HCT116 (cell line): Measurements from ENCODE around the gene C7orf33. TPM values are rescaled to one million over a fixed set of nuclear protein-coding genes. Genes with fewer than 3 reads are reported as not detected.

Experiments used
- ATAC-seq: fragments of 200-7000 bp; cut with Tn5 transposase; 2 replicates; pipeline ENCODE4 v1.9.1; 2020; ENCODE audit warnings: mild to moderate bottlenecking, moderate library complexity
- BruUV-seq: library from RNA; stranded (reverse); fragments of 400-500 nt; replicated peaks from 2 replicates; lab custom pipeline; 2021; lab: Mats Ljungman, UMichigan
- CTCF ChIA-PET: fragments of 300-600 bp; sonication (Branson Sonifier 250); formaldehyde crosslinking; loops from one replicate; lab custom pipeline; 2021; ENCODE audit warnings: antibody characterized with exemption; lab: Charles Lee
- POLR2A ChIA-PET: fragments of 300-600, 350-600 bp; sonication (Branson Sonifier 250); formaldehyde crosslinking; loops from one replicate; lab custom pipeline; 2021; ENCODE audit warnings: antibody characterized with exemption; lab: Charles Lee
- RAD21 ChIA-PET, 2 experiments: fragments of 300-600 bp; sonication (Branson Sonifier 250); formaldehyde crosslinking; loops; one replicate each; lab custom pipeline; 2023; ENCODE audit warnings: low total read pairs in 2 of 2; ENCODE audit not compliant: uncharacterized antibody in 2 of 2, unreplicated experiment in 2 of 2, low non-redundant PET in 1 of 2; lab: Charles Lee
- DNase-seq: peaks from one replicate; pipeline ENCODE4 v3.0.0-alpha.2; 2010; ENCODE audit warnings: low read depth, low spot score
- H2AFZ ChIP-seq: fragments of 200-600 bp; shearing (Covaris generic), sonication (generic); 2 replicates; pipeline ENCODE4 v1.6.1; 2017; ENCODE audit warnings: low read depth, mixed run types, mixed read lengths, antibody characterized with exemption, low read length; ENCODE audit not compliant: poor library complexity, severe bottlenecking
- H3K27ac ChIP-seq: 2 replicates; pipeline ENCODE4 v1.5.1; 2012; ENCODE audit warnings: low read depth, low read length
- H3K27me3 ChIP-seq: fragments of 200-600 bp; sonication (generic); 2 replicates; pipeline ENCODE4 v1.6.1; 2016; ENCODE audit warnings: mixed run types, low read length, mixed read lengths; ENCODE audit not compliant: insufficient read depth
- H3K36me3 ChIP-seq, 2 experiments: fragments of 200-500 bp in 1 of 2; fragments of 200-600 bp in 1 of 2; sonication (Bioruptor generic) in 1 of 2; sonication (generic) in 1 of 2; 2 replicates each; pipeline versions ENCODE4 v1.5.1 to v1.6.1; 2014 to 2016; ENCODE audit warnings: low read length in 2 of 2, inconsistent platforms in 1 of 2, mixed read lengths in 1 of 2, mixed run types in 1 of 2; ENCODE audit not compliant: insufficient read depth in 2 of 2, control insufficient read depth in 1 of 2
- H3K4me1 ChIP-seq, 2 experiments: fragments of 200-600 bp in 1 of 2; sonication (generic) in 1 of 2; 2 replicates each; pipeline versions ENCODE4 v1.5.1 to v1.6.1; 2012 to 2017; ENCODE audit warnings: low read length in 2 of 2, inconsistent platforms in 1 of 2, mild to moderate bottlenecking in 1 of 2, mixed read lengths in 1 of 2, mixed run types in 1 of 2, moderate library complexity in 1 of 2; ENCODE audit not compliant: insufficient read depth in 2 of 2, control insufficient read depth in 1 of 2
- H3K4me2 ChIP-seq: fragments of 200-600 bp; sonication (generic); 2 replicates; pipeline ENCODE4 v1.6.1; 2017; ENCODE audit warnings: mixed run types, low read length, mixed read lengths
- H3K4me3 ChIP-seq, 2 experiments: fragments of 200-600 bp in 1 of 2; sonication (generic) in 1 of 2; replicated peaks in 1 of 2; 2 replicates each; pipeline ENCODE4 v1.5.1; 2011 to 2016; ENCODE audit warnings: low read length in 2 of 2, control low read depth in 1 of 2, low read depth in 1 of 2, mild to moderate bottlenecking in 1 of 2, mixed read lengths in 1 of 2, mixed run types in 1 of 2
- H3K79me2 ChIP-seq: fragments of 200-600 bp; sonication (generic); 2 replicates; pipeline ENCODE4 v1.6.1; 2017; ENCODE audit warnings: mild to moderate bottlenecking, mixed run types, low read length, moderate library complexity, mixed read lengths; ENCODE audit not compliant: insufficient read depth
- H3K9ac ChIP-seq: fragments of 200-600 bp; sonication (generic); 2 replicates; pipeline ENCODE4 v1.6.1; 2016; ENCODE audit warnings: low read length, mixed read lengths
- H3K9me2 ChIP-seq: fragments of 200-600 bp; sonication (generic), shearing (Covaris generic); 2 replicates; pipeline ENCODE4 v1.6.1; 2017; ENCODE audit warnings: mixed run types, mild to moderate bottlenecking, moderate library complexity; ENCODE audit not compliant: insufficient read depth
- H3K9me3 ChIP-seq, 2 experiments: fragments of 200-500 bp in 1 of 2; fragments of 200-600 bp in 1 of 2; sonication (Bioruptor generic) in 1 of 2; sonication (generic) in 1 of 2; 2 replicates each; pipeline ENCODE4 v1.6.1; 2014 to 2017; ENCODE audit warnings: low read length in 2 of 2, mixed read lengths in 2 of 2, inconsistent platforms in 1 of 2, low read depth in 1 of 2, mild to moderate bottlenecking in 1 of 2, mixed run types in 1 of 2, moderate library complexity in 1 of 2; ENCODE audit not compliant: control insufficient read depth in 1 of 2, insufficient read depth in 1 of 2
- H4K20me1 ChIP-seq: fragments of 200-600 bp; sonication (generic), shearing (Covaris generic); 2 replicates; pipeline ENCODE4 v1.6.1; 2017; ENCODE audit warnings: mixed run types, mild to moderate bottlenecking, moderate library complexity; ENCODE audit not compliant: insufficient read depth
- ATF3 ChIP-seq: IDR thresholded peaks from 2 replicates; pipeline ENCODE4 v1.6.1; 2012
- CBX3 ChIP-seq: IDR thresholded peaks from 2 replicates; pipeline ENCODE4 v1.6.1; 2012; ENCODE audit warnings: low read depth
- EGR1 ChIP-seq: IDR thresholded peaks from 2 replicates; pipeline ENCODE4 v1.6.1; 2012; ENCODE audit warnings: low read depth
- ELF1 ChIP-seq: IDR thresholded peaks from 2 replicates; pipeline ENCODE4 v1.6.1; 2012; ENCODE audit warnings: low read depth, borderline replicate concordance
- EZH2 ChIP-seq: fragments of 200-600 bp; sonication (generic); IDR thresholded peaks from 2 replicates; pipeline ENCODE4 v1.6.1; 2017; ENCODE audit warnings: antibody characterized with exemption, mixed run types
- EZH2phosphoT487 ChIP-seq: fragments of 200-600 bp; IDR thresholded peaks from 2 replicates; pipeline ENCODE4 v1.6.1; 2018; ENCODE audit warnings: antibody characterized with exemption, borderline replicate concordance
- FOSL1 ChIP-seq: IDR thresholded peaks from 2 replicates; pipeline ENCODE4 v1.6.1; 2012; ENCODE audit warnings: low read depth
- JUND ChIP-seq: IDR thresholded peaks from 2 replicates; pipeline ENCODE4 v1.6.1; 2012
- MAX ChIP-seq: IDR thresholded peaks from 2 replicates; pipeline ENCODE4 v1.6.1; 2012
- POLR2AphosphoS5 ChIP-seq: IDR thresholded peaks from 2 replicates; pipeline ENCODE4 v1.6.1; 2011; ENCODE audit warnings: mild to moderate bottlenecking, low read depth, low read length, moderate library complexity
- RAD21 ChIP-seq: IDR thresholded peaks from 2 replicates; pipeline ENCODE4 v1.6.1; 2012; ENCODE audit warnings: low read depth, mild to moderate bottlenecking
- SIN3A ChIP-seq: IDR thresholded peaks from 2 replicates; pipeline ENCODE4 v1.6.1; 2012; ENCODE audit warnings: low read depth
- TCF7L2 ChIP-seq: IDR thresholded peaks from 2 replicates; pipeline ENCODE4 v1.7.0; 2011; ENCODE audit warnings: borderline replicate concordance, inconsistent platforms; ENCODE audit not compliant: insufficient read depth, insufficient read length; ENCODE audit errors: extremely low read depth
- YY1 ChIP-seq: IDR thresholded peaks from 2 replicates; pipeline ENCODE4 v1.6.1; 2011; ENCODE audit warnings: low read length, low read depth, moderate library complexity, mild to moderate bottlenecking; ENCODE audit not compliant: insufficient replicate concordance; ENCODE audit errors: extremely low read depth
- ZBTB33 ChIP-seq: IDR thresholded peaks from 2 replicates; pipeline ENCODE4 v1.6.1; 2011; ENCODE audit warnings: mild to moderate bottlenecking, low read length, moderate library complexity; ENCODE audit not compliant: insufficient replicate concordance; ENCODE audit errors: extremely low read depth
- ZFX ChIP-seq: fragments of 450-650 bp; IDR thresholded peaks from 2 replicates; pipeline ENCODE4 v1.6.1; 2017
- ZNF274 ChIP-seq: fragments of 200-500 bp; sonication (Bioruptor generic); IDR thresholded peaks from 2 replicates; pipeline ENCODE4 v1.6.1; 2014; ENCODE audit warnings: mild to moderate bottlenecking, low read depth, low read length, inconsistent platforms
- intact Hi-C: fragments of 100-400 bp; cut with micrococcal nuclease; formaldehyde crosslinking; loops from 2 replicates; pipeline ENCODE4 v1.10.0; 2022
- total RNA-seq: library from RNA; stranded (reverse); gene quantifications from one replicate; pipeline ENCODE4 v1.2.1, GENCODE V29; 2021; ENCODE audit not compliant: unreplicated experiment

The C7orf33 gene
- total RNA-seq, 1 experiment from 2014 or later = not detected

- TF ChIP-seq MAX = no peak
- no peak for TF ChIP-seq CBX3
- TF ChIP-seq ATF3 = no peak
- no peak for TF ChIP-seq EZH2
- no peak for TF ChIP-seq EGR1
- TF ChIP-seq FOSL1 = no peak
- TF ChIP-seq YY1 = no peak
- TF ChIP-seq ELF1 = no peak
- no peak for TF ChIP-seq POLR2AphosphoS5
- no peak for TF ChIP-seq SIN3A
- no peak for TF ChIP-seq TCF7L2
- TF ChIP-seq ZFX = no peak
- TF ChIP-seq JUND = no peak
- TF ChIP-seq ZBTB33 = no peak
- no peak for TF ChIP-seq ZNF274
- TF ChIP-seq EZH2phosphoT487 = no peak
- TF ChIP-seq RAD21 = no peak
- no peaks in the 10 kb centered on the region for H4K20me1 ChIP-seq
- RAD21 ChIA-PET = no interaction called here
- no TSS peak for BruUV-seq
- no peak overlapping the region for H3K9ac ChIP-seq
- intact Hi-C loops = no loop called here
- no peaks in the 10 kb centered on the region for H3K9me3 ChIP-seq
- no peak overlapping the region for H3K4me3 ChIP-seq
- no peaks in the 10 kb centered on the region for H3K27me3 ChIP-seq
- CTCF ChIA-PET = no interaction called here
- H3K36me3 ChIP-seq = no peaks in the 10 kb centered on the region
- no peaks in the 10 kb centered on the region for H3K9me2 ChIP-seq
- ATAC-seq = no peak
- no peaks in the 10 kb centered on the region for H3K79me2 ChIP-seq
- H3K27ac ChIP-seq = no peak overlapping the region
- POLR2A ChIA-PET = no interaction called here
- no peak for DNase-seq
- H3K4me2 ChIP-seq = no peak overlapping the region
- H2AFZ ChIP-seq = no peak overlapping the region
- peaks cover 0 to 10% of the 10 kb centered on the region in 2 experiments; a peak in 2 of 4 replicates for H3K4me1 ChIP-seq
These were observed 31.0 kb downstream of the C7orf33 start for GRCh38 chr7:148621563-148621962.
